H1 (cell line): Measurements from ENCODE around the gene STK32A. TPM values are rescaled to one million over a fixed set of nuclear protein-coding genes. Genes with fewer than 3 reads are reported as not detected.
A peak's percentile ranks its signal among the peaks of the same experiment; 100 is the strongest.

ENCODE experiments used
- CTCF ChIA-PET: fragments of 300-600 bp; sonication (Branson Sonifier 250); formaldehyde crosslinking; loops from one replicate; lab custom pipeline; 2021; ENCODE audit not compliant: partially characterized antibody; lab: Charles Lee
- POLR2A ChIA-PET: fragments of 300-600 bp; sonication (Branson Sonifier 250); formaldehyde crosslinking; loops from one replicate; lab custom pipeline; 2021; ENCODE audit warnings: inconsistent platforms; ENCODE audit not compliant: partially characterized antibody; lab: Charles Lee
- DNase-seq, 2 experiments: peaks; one replicate each; pipeline versions ENCODE4 v3.0.0 to v3.0.0-alpha.2; 2010 to 2022; ENCODE audit warnings: low spot score in 2 of 2, low read depth in 1 of 2, mixed read lengths in 1 of 2
- FAIRE-seq: peaks from 2 replicates; lab custom pipeline; 2011; peaks lifted over from hg19 to GRCh38; lab: Jason Lieb, UNC
- H2AFZ ChIP-seq: 2 replicates; pipeline ENCODE4 v1.8.1; 2012; ENCODE audit warnings: low read length, inconsistent platforms
- H2AK5ac ChIP-seq: 2 replicates; pipeline ENCODE4 v1.6.1; 2013; ENCODE audit warnings: low read depth, low read length
- H2BK120ac ChIP-seq: replicated peaks from 2 replicates; pipeline ENCODE3; 2013; ENCODE audit warnings: low read depth, low read length, inconsistent platforms
- H2BK12ac ChIP-seq: 2 replicates; pipeline ENCODE4 v1.6.1; 2013; ENCODE audit warnings: low read depth, low read length
- H2BK15ac ChIP-seq: 2 replicates; pipeline ENCODE4 v1.6.1; 2013; ENCODE audit warnings: low read length
- H2BK20ac ChIP-seq: 2 replicates; pipeline ENCODE4 v1.6.1; 2013; ENCODE audit warnings: low read length
- H2BK5ac ChIP-seq: 2 replicates; pipeline ENCODE4 v1.6.1; 2013; ENCODE audit warnings: low read depth, low read length
- H3K14ac ChIP-seq: 2 replicates; pipeline ENCODE4 v1.6.1; 2013; ENCODE audit warnings: inconsistent platforms; ENCODE audit not compliant: insufficient read length
- H3K18ac ChIP-seq: 2 replicates; pipeline ENCODE4 v1.6.1; 2013; ENCODE audit warnings: low read length; ENCODE audit errors: extremely low read depth
- H3K23ac ChIP-seq: 2 replicates; pipeline ENCODE4 v1.6.1; 2013; ENCODE audit warnings: inconsistent platforms; ENCODE audit not compliant: insufficient read length
- H3K23me2 ChIP-seq: 2 replicates; pipeline ENCODE4 v1.6.1; 2013; ENCODE audit warnings: low read depth, low read length
- H3K27ac ChIP-seq: 2 replicates; pipeline ENCODE4 v1.6.1; 2011; ENCODE audit warnings: low read depth, low read length, inconsistent platforms
- H3K27me3 ChIP-seq, 4 experiments: replicated peaks in 1 of 4; 1 replicate in 1 of 4; 2 replicates in 3 of 4; pipeline versions ENCODE4 v1.6.1 to v1.8.1; 2011 to 2013; ENCODE audit warnings: low read length in 3 of 4, mild to moderate bottlenecking in 3 of 4, inconsistent platforms in 2 of 4, mixed read lengths in 2 of 4, moderate library complexity in 1 of 4; ENCODE audit not compliant: control insufficient read depth in 3 of 4, insufficient read depth in 3 of 4; ENCODE audit errors: extremely low read depth in 1 of 4
- H3K36me3 ChIP-seq, 4 experiments: 2 replicates each; pipeline versions ENCODE4 v1.6.1 to v1.8.1; 2011 to 2013; ENCODE audit warnings: mild to moderate bottlenecking in 4 of 4, low read length in 3 of 4, moderate library complexity in 2 of 4, control low read depth in 1 of 4, inconsistent platforms in 1 of 4; ENCODE audit not compliant: insufficient read depth in 4 of 4, control insufficient read depth in 2 of 4
- H3K4ac ChIP-seq: replicated peaks from 2 replicates; pipeline ENCODE3; 2013; ENCODE audit warnings: low read length, low read depth, mixed read lengths, inconsistent platforms; ENCODE audit not compliant: insufficient read length
- H3K4me1 ChIP-seq, 4 experiments: replicated peaks in 1 of 4; 1 replicate in 1 of 4; 2 replicates in 3 of 4; pipeline versions ENCODE4 v1.6.1 to v1.8.1; 2011 to 2013; ENCODE audit warnings: low read length in 3 of 4, inconsistent platforms in 2 of 4, mixed read lengths in 1 of 4; ENCODE audit not compliant: insufficient read depth in 4 of 4, control insufficient read depth in 3 of 4
- H3K4me2 ChIP-seq, 2 experiments: 2 replicates each; pipeline versions ENCODE4 v1.6.1 to v1.8.1; 2011 to 2013; ENCODE audit warnings: low read depth in 2 of 2, low read length in 2 of 2, control low read depth in 1 of 2, inconsistent platforms in 1 of 2, mild to moderate bottlenecking in 1 of 2; ENCODE audit not compliant: insufficient read depth in 1 of 2
- H3K4me3 ChIP-seq, 4 experiments: fragments of 200-600, 300-600 bp in 1 of 4; sonication (generic), shearing (Covaris generic), sonication (Bioruptor Twin) in 1 of 4; 2 replicates each; pipeline versions ENCODE4 v1.5.1 to v1.8.1; 2011 to 2016; ENCODE audit warnings: low read length in 4 of 4, low read depth in 3 of 4, control low read depth in 2 of 4, inconsistent platforms in 2 of 4, mild to moderate bottlenecking in 2 of 4, mixed read lengths in 1 of 4, moderate library complexity in 1 of 4; ENCODE audit not compliant: insufficient read depth in 2 of 4; ENCODE audit errors: extremely low read depth in 1 of 4
- H3K56ac ChIP-seq: replicated peaks from 2 replicates; pipeline ENCODE3; 2013; ENCODE audit warnings: low read depth, mild to moderate bottlenecking, mixed read lengths, low read length, inconsistent platforms; ENCODE audit not compliant: insufficient read length
- H3K79me1 ChIP-seq: 2 replicates; pipeline ENCODE4 v1.6.1; 2013; ENCODE audit warnings: low read depth, low read length, control low read depth
- H3K79me2 ChIP-seq, 2 experiments: 2 replicates each; pipeline versions ENCODE4 v1.6.1 to v1.8.1; 2012 to 2013; ENCODE audit warnings: low read length in 2 of 2, mild to moderate bottlenecking in 2 of 2, inconsistent platforms in 1 of 2; ENCODE audit not compliant: insufficient read depth in 2 of 2, control insufficient read depth in 1 of 2
- H3K9ac ChIP-seq, 4 experiments: replicated peaks in 1 of 4; 1 replicate in 1 of 4; 2 replicates in 3 of 4; pipeline versions ENCODE4 v1.6.1 to v1.8.1; 2011 to 2013; ENCODE audit warnings: low read depth in 3 of 4, low read length in 3 of 4, control low read depth in 2 of 4, mild to moderate bottlenecking in 2 of 4, moderate library complexity in 2 of 4, inconsistent platforms in 1 of 4; ENCODE audit errors: extremely low read depth in 1 of 4
- H3K9me3 ChIP-seq, 2 experiments: 2 replicates each; pipeline versions ENCODE4 v1.6.1 to v1.8.1; 2012 to 2013; ENCODE audit warnings: mild to moderate bottlenecking in 2 of 2, moderate library complexity in 2 of 2, control low read depth in 1 of 2, inconsistent platforms in 1 of 2, low read depth in 1 of 2, low read length in 1 of 2, mixed read lengths in 1 of 2; ENCODE audit not compliant: insufficient read depth in 2 of 2
- H4K20me1 ChIP-seq, 2 experiments: replicated peaks in 1 of 2; 2 replicates each; pipeline versions ENCODE3 to v1.8.1; 2011 to 2013; ENCODE audit warnings: inconsistent platforms in 2 of 2, low read length in 2 of 2, mild to moderate bottlenecking in 1 of 2; ENCODE audit not compliant: insufficient read depth in 2 of 2, control insufficient read depth in 1 of 2
- H4K5ac ChIP-seq: 2 replicates; pipeline ENCODE4 v1.6.1; 2013; ENCODE audit warnings: low read length, low read depth, mixed read lengths, inconsistent platforms; ENCODE audit not compliant: insufficient read length
- H4K8ac ChIP-seq: 2 replicates; pipeline ENCODE4 v1.8.0; 2013; ENCODE audit warnings: mild to moderate bottlenecking, moderate library complexity, low read length, inconsistent platforms; ENCODE audit not compliant: insufficient read depth; ENCODE audit errors: extremely low read depth
- H4K91ac ChIP-seq: replicated peaks from 2 replicates; pipeline ENCODE3; 2013; ENCODE audit warnings: low read length, mixed read lengths, inconsistent platforms; ENCODE audit not compliant: insufficient read length
- ATF3 ChIP-seq: IDR thresholded peaks from 2 replicates; pipeline ENCODE4 v1.6.1; 2011; ENCODE audit warnings: low read depth, mild to moderate bottlenecking, low read length; ENCODE audit not compliant: insufficient read depth
- GTF2F1 ChIP-seq: IDR thresholded peaks from 2 replicates; pipeline ENCODE4 v1.6.1; 2012; ENCODE audit warnings: low read depth, low read length, improper control_type of control experiment, borderline replicate concordance
- MAFK ChIP-seq: IDR thresholded peaks from 2 replicates; pipeline ENCODE4 v1.6.1; 2012; ENCODE audit warnings: low read depth, mild to moderate bottlenecking, improper control_type of control experiment, low read length
- NRF1 ChIP-seq: IDR thresholded peaks from 2 replicates; pipeline ENCODE4 v1.6.1; 2011; ENCODE audit warnings: mild to moderate bottlenecking, low read depth, low read length, improper control_type of control experiment
- SUZ12 ChIP-seq: fragments of 200-600 bp; sonication (generic); IDR thresholded peaks from 2 replicates; pipeline ENCODE4 v1.6.1; 2012; ENCODE audit warnings: mild to moderate bottlenecking, inconsistent platforms, low read length, moderate library complexity, mixed read lengths
- TEAD4 ChIP-seq: IDR thresholded peaks from 2 replicates; pipeline ENCODE4 v1.6.1; 2012; ENCODE audit warnings: low read depth, low read length, inconsistent platforms, mixed read lengths
- ZNF274 ChIP-seq: IDR thresholded peaks from 2 replicates; pipeline ENCODE4 v1.7.0; 2012; ENCODE audit warnings: low read length, borderline replicate concordance; ENCODE audit errors: extremely low read depth
- WGBS, 2 experiments: shearing (Covaris generic) in 1 of 2; methylation state at CpG; one replicate each; pipeline versions ENCODE4 v1.1.6 to v1.1.7; 2013 to 2015; ENCODE audit warnings: low lambda C conversion rate in 2 of 2, mixed read lengths in 2 of 2, inconsistent platforms in 1 of 2, low coverage in 1 of 2, missing lambda C conversion rate in 1 of 2; ENCODE audit not compliant: insufficient replicate concordance in 2 of 2, insufficient coverage in 1 of 2, insufficient read length in 1 of 2; ENCODE audit errors: extremely low coverage in 1 of 2, missing lambda C conversion rate in 1 of 2; 5-methylcytosine and 5-hydroxymethylcytosine counted together
- polyA plus RNA-seq, 7 experiments: library from polyadenylated mRNA; depleted of rRNA in 3 of 7; stranded (reverse) in 5 of 7; unstranded in 2 of 7; fragments of >200 nt in 5 of 7; fragments of 200-250 nt in 2 of 7; gene quantifications; 1 replicate in 5 of 7; 2 replicates in 1 of 7; 4 replicates in 1 of 7; pipeline versions ENCODE4 v1.2.1 to v1.2.3, GENCODE V29; 2011 to 2013; ENCODE audit warnings: missing spikeins in 2 of 7, mixed read lengths in 2 of 7
- total RNA-seq: library from RNA; stranded (reverse); fragmentation: NEBNext Ultra II Directional; extraction: Animal tissue kit (Norgen Biotek cat#: 25700); gene quantifications from 2 replicates; pipeline ENCODE4 v1.2.1, GENCODE V29; 2021

The STK32A gene
- total and polyA plus RNA-seq, 2 of the 8 experiments (the other 6 are each of a cell fraction or from before 2014, with no cell fraction given), result 1.3 to 2.5 TPM

DNA sequence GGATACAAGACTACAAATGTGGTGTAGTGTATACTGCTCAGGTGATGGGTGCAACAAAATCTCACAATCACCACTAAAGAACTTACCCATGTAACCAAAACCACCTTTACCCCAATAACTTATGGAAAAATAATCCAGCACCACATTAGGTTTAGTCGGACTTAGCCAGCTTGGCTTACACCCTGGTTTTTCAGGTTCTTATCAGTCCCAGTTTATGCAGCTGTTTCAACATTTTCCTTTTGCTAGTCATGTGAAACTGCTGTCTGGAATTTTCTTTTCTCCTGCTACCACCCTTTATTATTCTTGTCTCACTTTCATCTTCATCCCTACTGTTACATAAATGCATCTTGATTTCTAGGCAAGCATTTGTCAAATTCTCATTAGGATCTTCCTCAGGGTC is 51.5 kb downstream of the STK32A start:
- Histone ChIP-seq H3K4me2 (peak overlapping the region in 1 of 2 experiments; percentile 35; a peak in 1 of 4 replicates), H2BK5ac (no peak overlapping the region), H2AFZ (no peak overlapping the region; the same call in 1 of the 2 replicates), H3K14ac (no peak overlapping the region), H2BK12ac (peak overlapping the region; percentile 30; the same call in 1 of the 2 replicates), H3K4ac (no peak overlapping the region), H3K9ac (no peak overlapping the region), H3K27me3 (no peaks in the 10 kb centered on the region), H2BK120ac (no peak overlapping the region), H4K5ac (no peak overlapping the region), H3K79me2 (no peaks in the 10 kb centered on the region), H3K23me2 (no peaks in the 10 kb centered on the region), H3K4me1 (peaks cover 0 to 14% (median 6%) of the 10 kb centered on the region in 4 experiments; a peak in 4 of 7 replicates), H3K23ac (no peak overlapping the region), H3K27ac (no peak overlapping the region), H3K36me3 (no peaks in the 10 kb centered on the region; a peak in 1 of 8 replicates), H4K91ac (no peak overlapping the region), H3K18ac (no peak overlapping the region), H2BK20ac (0 out of 2 replicates have a peak overlapping the region, but pooled peaks have one; percentile 1), H4K20me1 (no peaks in the 10 kb centered on the region), H3K9me3 (peaks cover 0 to 6% of the 10 kb centered on the region in 2 experiments; a peak in 2 of 4 replicates), H3K56ac (no peak overlapping the region), H2BK15ac (no peak overlapping the region), H3K79me1 (no peaks in the 10 kb centered on the region), H3K4me3 (no peak overlapping the region), H2AK5ac (no peak overlapping the region), H4K8ac (no peak overlapping the region)
- POLR2A ChIA-PET, result no interaction called here
- TF ChIP-seq ATF3, result no peak
- no peak for TF ChIP-seq GTF2F1
- TF ChIP-seq TEAD4, result no peak
- TF ChIP-seq NRF1, result no peak
- TF ChIP-seq MAFK, result no peak
- no peak for TF ChIP-seq SUZ12
- no peak for TF ChIP-seq ZNF274
- CTCF ChIA-PET, result interaction anchor here (0.9 to 1.4 kb wide), 2 partner anchors 12 to 106 kb away, joined by 3 to 4 read pairs; no protein-coding TSS in a partner anchor
- no peak for FAIRE-seq
- DNase-seq, result no peak
- WGBS, 2 experiments, result 85% methylated on average over 1 of the region's 1 CpG; no CpG with 5 or more reads in 1 of the 2 experiments
